ENCODE data around the gene TM9SF4. TPM values are rescaled to one million over a fixed set of nuclear protein-coding genes. Genes with fewer than 3 reads are reported as not detected.
A peak's percentile ranks its signal among the peaks of the same experiment; 100 is the strongest.

TM9SF4 gene
- total RNA-seq, 6 experiments from 2014 or later: 54.8 to 73.9 (median 60.7) TPM

GRCh38 chr20:32150291-32150848 lies 40.9 kb downstream of the TM9SF4 start:
- Mint-ChIP-seq H3K27ac (no peak overlapping the region), H3K9me3 (no peaks in the 10 kb centered on the region), H3K27me3 (ENCODE audit: insufficient read depth) (no peaks in the 10 kb centered on the region; the same call in 1 of the 2 replicates), H3K4me1 (ENCODE audit: low read depth) (peaks cover 10% of the 10 kb centered on the region), H3K36me3 (ENCODE audit: low read depth) (peaks cover 31% of the 10 kb centered on the region), H3K4me3 (no peak overlapping the region)
- TF ChIP-seq, protein P1, sequence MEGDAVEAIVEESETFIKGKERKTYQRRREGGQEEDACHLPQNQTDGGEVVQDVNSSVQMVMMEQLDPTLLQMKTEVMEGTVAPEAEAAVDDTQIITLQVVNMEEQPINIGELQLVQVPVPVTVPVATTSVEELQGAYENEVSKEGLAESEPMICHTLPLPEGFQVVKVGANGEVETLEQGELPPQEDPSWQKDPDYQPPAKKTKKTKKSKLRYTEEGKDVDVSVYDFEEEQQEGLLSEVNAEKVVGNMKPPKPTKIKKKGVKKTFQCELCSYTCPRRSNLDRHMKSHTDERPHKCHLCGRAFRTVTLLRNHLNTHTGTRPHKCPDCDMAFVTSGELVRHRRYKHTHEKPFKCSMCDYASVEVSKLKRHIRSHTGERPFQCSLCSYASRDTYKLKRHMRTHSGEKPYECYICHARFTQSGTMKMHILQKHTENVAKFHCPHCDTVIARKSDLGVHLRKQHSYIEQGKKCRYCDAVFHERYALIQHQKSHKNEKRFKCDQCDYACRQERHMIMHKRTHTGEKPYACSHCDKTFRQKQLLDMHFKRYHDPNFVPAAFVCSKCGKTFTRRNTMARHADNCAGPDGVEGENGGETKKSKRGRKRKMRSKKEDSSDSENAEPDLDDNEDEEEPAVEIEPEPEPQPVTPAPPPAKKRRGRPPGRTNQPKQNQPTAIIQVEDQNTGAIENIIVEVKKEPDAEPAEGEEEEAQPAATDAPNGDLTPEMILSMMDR (IDR thresholded peaks at IDR 0.05): no peak
- DNase-seq: no peak

DNA sequence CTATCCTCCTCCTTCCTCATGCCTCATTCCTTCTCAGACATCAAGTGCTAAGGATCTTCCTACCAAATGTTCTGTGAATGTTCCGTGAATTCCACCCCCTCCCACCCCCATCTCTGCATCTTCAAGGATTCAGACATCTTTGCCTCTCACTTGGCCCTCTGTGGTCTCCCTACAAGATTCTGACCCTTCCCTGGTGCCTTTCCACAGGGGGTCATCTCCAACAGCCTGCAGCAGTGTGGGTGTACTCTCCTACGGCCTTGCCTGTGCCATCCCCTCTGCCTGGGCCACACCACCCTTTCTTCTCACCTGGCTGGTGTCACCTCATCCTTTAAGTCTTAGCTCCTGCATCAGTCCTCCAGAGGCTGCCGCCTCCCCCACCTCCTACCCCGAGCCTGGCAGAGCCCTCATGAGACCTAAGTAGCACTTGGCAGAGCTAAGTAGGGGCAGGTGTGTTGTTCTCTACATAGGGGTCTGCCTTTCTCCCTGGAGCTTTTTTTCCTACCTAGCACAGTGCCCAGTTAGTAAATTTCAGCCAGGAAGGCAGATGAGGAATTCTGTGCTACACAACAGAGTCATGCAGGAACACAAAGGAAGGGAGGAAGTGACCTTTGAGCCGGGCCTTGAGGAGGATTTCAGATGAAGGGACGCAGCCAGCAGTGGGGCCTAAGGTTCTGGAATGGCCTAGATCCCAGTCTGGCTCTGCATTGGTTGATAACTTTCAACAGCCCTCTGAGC lies 43.1 kb downstream of the TM9SF4 start:
- no peak overlapping the region for H3K4me3 Mint-ChIP-seq

GRCh38 chr20:32153156-32153665 lies 43.7 kb downstream of the TM9SF4 start:
- Mint-ChIP-seq H3K4me3 (no peak overlapping the region), H3K4me1 (ENCODE audit: low read depth) (peaks cover 13% of the 10 kb centered on the region), H3K27me3 (ENCODE audit: insufficient read depth) (no peaks in the 10 kb centered on the region; the same call in 1 of the 2 replicates), H3K9me3 (no peaks in the 10 kb centered on the region), H3K27ac (no peak overlapping the region), H3K36me3 (ENCODE audit: low read depth) (peaks cover 28% of the 10 kb centered on the region)
- no peak for DNase-seq
- TF ChIP-seq, protein P1 (IDR thresholded peaks at IDR 0.05): no peak

More for the DNA sequence above, 43.1 kb downstream of the TM9SF4 start:
- Mint-ChIP-seq H3K4me1 (ENCODE audit: low read depth) (peaks cover 13% of the 10 kb centered on the region), H3K36me3 (ENCODE audit: low read depth) (peaks cover 23% of the 10 kb centered on the region), H3K27me3 (ENCODE audit: insufficient read depth) (no peaks in the 10 kb centered on the region; the same call in 1 of the 2 replicates), H3K9me3 (no peaks in the 10 kb centered on the region), H3K27ac (no peak overlapping the region)
- TF ChIP-seq, protein P1 (IDR thresholded peaks at IDR 0.05): no peak
- DNase-seq: no peak

DNA sequence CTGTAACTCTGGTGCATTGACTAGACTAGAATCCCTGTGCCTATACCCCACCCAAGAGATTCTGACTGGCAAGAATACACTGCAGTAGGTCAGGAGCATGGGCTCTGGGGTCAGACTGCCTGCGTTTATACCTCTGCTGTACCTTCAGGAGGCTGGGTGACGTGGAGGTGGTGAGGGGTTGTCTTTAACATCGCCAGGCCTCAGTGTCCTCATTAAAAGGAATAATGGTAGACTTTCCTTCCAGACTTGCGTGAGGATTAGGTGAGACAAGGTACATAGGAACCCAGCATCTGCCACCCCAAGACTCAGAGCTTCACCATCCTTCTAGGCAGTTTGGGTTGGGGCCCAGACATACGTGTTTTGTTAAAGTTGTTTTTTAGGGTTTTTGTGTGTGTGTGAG lies 44.3 kb downstream of the TM9SF4 start:
- DNase-seq: no peak
- peaks cover 32% of the 10 kb centered on the region for H3K36me3 Mint-ChIP-seq (ENCODE audit: low read depth)
- peaks cover 13% of the 10 kb centered on the region for H3K4me1 Mint-ChIP-seq (ENCODE audit: low read depth)
- H3K27me3 Mint-ChIP-seq (ENCODE audit: insufficient read depth): no peaks in the 10 kb centered on the region; the same call in 1 of the 2 replicates
- no peak overlapping the region for H3K27ac Mint-ChIP-seq
- TF ChIP-seq, protein P1 (IDR thresholded peaks at IDR 0.05): no peak
- no peaks in the 10 kb centered on the region for H3K9me3 Mint-ChIP-seq
- no peak overlapping the region for H3K4me3 Mint-ChIP-seq

GRCh38 chr20:32155017-32155981 lies 45.8 kb downstream of the TM9SF4 start:
- peak; percentile 42 for DNase-seq
- Mint-ChIP-seq H3K36me3 (ENCODE audit: low read depth) (peaks cover 36% of the 10 kb centered on the region), H3K4me3 (no peak overlapping the region), H3K4me1 (ENCODE audit: low read depth) (peaks cover 13% of the 10 kb centered on the region), H3K9me3 (no peaks in the 10 kb centered on the region), H3K27ac (peak overlapping the region; percentile 50), H3K27me3 (ENCODE audit: insufficient read depth) (no peaks in the 10 kb centered on the region; the same call in 1 of the 2 replicates)
- TF ChIP-seq, protein P1 (IDR thresholded peaks at IDR 0.05): 0 out of 2 replicates have a peak, but pooled peaks have one; percentile 9

Data from HFFc6 (cell line).